WTC11 (cell line): ENCODE results near the gene RPL35A. TPM values are rescaled to one million over a fixed set of nuclear protein-coding genes. Genes with fewer than 3 reads are reported as not detected.

Source experiments
- ETV6 ChIP-seq: sonication (generic); formaldehyde crosslinking; IDR thresholded peaks from 2 replicates; pipeline ENCODE4 v1.8.1; 2022; ENCODE audit warnings: mild to moderate bottlenecking, missing genetic modification reagents
- FOXJ3 ChIP-seq: sonication (generic); formaldehyde crosslinking; IDR thresholded peaks from 2 replicates; pipeline ENCODE4 v1.9.0; 2021; ENCODE audit warnings: missing genetic modification reagents, mild to moderate bottlenecking, borderline replicate concordance
- GRHL2 ChIP-seq: fragments of 250-450 bp; sonication (Bioruptor Pico); IDR thresholded peaks from 2 replicates; pipeline ENCODE4 v1.8.0; 2022; ENCODE audit warnings: mild to moderate bottlenecking, moderate library complexity; ENCODE audit not compliant: insufficient replicate concordance, severe bottlenecking
- SMAD4 ChIP-seq: sonication (generic); formaldehyde crosslinking; IDR thresholded peaks from 2 replicates; pipeline ENCODE4 v1.8.0; 2022; ENCODE audit warnings: mild to moderate bottlenecking, missing genetic modification reagents
- ZNF121 ChIP-seq: sonication (generic); formaldehyde crosslinking; IDR thresholded peaks from 2 replicates; pipeline ENCODE4 v1.8.0; 2023; ENCODE audit warnings: missing genetic modification reagents
- ZNF232 ChIP-seq: sonication (generic); formaldehyde crosslinking; IDR thresholded peaks from 2 replicates; pipeline ENCODE4 v1.8.0; 2022; ENCODE audit warnings: mild to moderate bottlenecking, missing genetic modification reagents
- total RNA-seq: library from RNA; stranded (reverse); gene quantifications from 3 replicates; pipeline ENCODE4 v1.2.3, GENCODE V29; 2021
- TF ChIP-seq, protein P1 (sequence below): fragments of 250-450 bp; sonication (Bioruptor Pico); conservative IDR thresholded peaks from 2 replicates; pipeline ENCODE4 v1.9.0; 2021; ENCODE audit warnings: mild to moderate bottlenecking
- TF ChIP-seq, protein P2 (sequence below): sonication (generic); formaldehyde crosslinking; IDR thresholded peaks from 2 replicates; pipeline ENCODE4 v1.8.0; 2023; ENCODE audit warnings: missing genetic modification reagents, mild to moderate bottlenecking, borderline replicate concordance
- TF ChIP-seq, protein P3 (sequence below): fragments of 250-450 bp; sonication (Bioruptor Pico); IDR thresholded peaks from 2 replicates; pipeline ENCODE4 v2.1.2; 2022; ENCODE audit warnings: mild to moderate bottlenecking, moderate library complexity
- TF ChIP-seq, protein P4 (sequence below): sonication (generic); formaldehyde crosslinking; IDR thresholded peaks from 2 replicates; pipeline ENCODE4 v1.8.1; 2022; ENCODE audit warnings: low read depth, missing genetic modification reagents, borderline replicate concordance
- TF ChIP-seq, protein P5 (sequence below): sonication (generic); formaldehyde crosslinking; IDR thresholded peaks from 2 replicates; pipeline ENCODE4 v1.8.1; 2022; ENCODE audit warnings: mild to moderate bottlenecking, moderate library complexity, missing genetic modification reagents
- TF ChIP-seq, protein P6 (sequence below): fragments of 200-600 bp; IDR thresholded peaks from 2 replicates; pipeline ENCODE4 v1.8.0; 2022; ENCODE audit warnings: antibody characterized with exemption
- TF ChIP-seq, protein P7 (sequence below): fragments of 250-450 bp; sonication (Bioruptor Pico); IDR thresholded peaks from 2 replicates; pipeline ENCODE4 v1.8.0; 2021; ENCODE audit warnings: mild to moderate bottlenecking

RPL35A gene
- total RNA-seq, 1 experiment from 2014 or later = 1,384 TPM

DNA sequence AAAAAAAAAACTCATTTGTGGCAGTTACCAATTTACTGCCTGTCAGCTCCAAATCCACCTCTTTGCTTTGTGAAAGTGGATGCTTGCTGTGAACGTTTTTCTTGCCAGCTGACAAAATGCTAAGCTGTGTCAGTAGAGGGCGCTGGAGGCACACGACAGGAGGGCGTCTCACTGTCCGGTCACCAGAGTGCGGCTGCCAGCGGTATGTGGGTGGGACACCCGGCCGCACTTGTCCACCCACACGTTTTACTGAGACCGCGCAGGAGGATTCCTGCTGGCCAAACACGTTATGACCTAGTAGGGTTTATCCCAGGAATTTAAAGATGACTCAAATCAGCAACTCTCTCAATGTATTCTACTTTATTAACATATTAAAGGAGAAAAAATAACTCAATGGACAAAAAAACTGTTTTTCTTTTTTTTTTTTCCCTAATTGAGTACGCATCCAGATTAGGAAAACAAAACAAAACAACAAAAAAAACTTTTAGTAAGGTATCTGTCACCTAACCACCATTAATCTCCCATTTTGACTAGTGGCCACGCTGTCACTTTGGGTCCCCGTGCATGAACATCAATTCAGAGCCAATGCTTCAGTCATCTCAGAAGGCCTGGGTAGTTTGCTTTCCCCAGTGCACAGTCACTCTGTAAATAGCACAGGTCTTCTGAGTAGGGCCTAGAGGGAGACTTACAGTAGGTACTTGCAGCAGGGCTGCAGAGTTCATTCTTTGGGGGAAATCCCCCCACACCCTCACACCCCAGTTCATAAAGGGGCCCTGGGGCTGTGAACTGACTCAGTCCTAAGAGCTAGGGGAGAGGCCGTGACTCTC is 43.8 kb upstream of the RPL35A start (continued):
- TF ChIP-seq, protein P1, sequence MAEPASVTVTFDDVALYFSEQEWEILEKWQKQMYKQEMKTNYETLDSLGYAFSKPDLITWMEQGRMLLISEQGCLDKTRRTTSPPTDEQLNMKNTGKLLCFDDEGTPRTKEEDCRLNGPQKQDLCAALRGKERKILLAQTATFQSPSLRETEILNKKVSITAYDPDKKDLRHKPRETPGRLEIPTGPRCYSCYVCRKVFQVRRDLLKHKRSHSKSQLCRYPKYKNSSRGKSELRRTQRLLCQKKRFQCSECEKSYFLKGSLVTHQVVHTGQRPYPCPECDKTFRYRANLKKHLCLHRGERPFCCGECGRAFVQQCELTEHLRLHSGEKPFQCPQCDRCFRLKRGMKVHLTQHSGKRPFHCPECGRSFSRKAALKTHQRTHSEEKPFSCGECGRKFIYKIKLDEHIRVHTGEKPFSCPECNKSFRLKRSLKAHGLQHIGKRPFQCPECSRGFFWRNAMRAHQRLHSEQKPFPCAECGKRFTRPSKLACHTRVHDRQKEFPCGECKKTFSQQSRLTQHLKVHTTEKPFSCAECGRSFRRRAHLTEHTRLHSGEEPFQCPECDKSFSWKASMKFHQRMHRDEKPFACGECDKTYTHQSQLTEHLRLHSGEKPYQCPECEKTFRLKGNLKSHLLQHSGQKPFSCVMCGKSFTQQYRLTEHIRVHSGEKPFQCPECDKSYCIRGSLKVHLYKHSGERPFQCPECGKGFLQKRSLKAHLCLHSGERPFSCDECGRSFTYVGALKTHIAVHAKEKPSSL = no peak
- TF ChIP-seq, protein P2, sequence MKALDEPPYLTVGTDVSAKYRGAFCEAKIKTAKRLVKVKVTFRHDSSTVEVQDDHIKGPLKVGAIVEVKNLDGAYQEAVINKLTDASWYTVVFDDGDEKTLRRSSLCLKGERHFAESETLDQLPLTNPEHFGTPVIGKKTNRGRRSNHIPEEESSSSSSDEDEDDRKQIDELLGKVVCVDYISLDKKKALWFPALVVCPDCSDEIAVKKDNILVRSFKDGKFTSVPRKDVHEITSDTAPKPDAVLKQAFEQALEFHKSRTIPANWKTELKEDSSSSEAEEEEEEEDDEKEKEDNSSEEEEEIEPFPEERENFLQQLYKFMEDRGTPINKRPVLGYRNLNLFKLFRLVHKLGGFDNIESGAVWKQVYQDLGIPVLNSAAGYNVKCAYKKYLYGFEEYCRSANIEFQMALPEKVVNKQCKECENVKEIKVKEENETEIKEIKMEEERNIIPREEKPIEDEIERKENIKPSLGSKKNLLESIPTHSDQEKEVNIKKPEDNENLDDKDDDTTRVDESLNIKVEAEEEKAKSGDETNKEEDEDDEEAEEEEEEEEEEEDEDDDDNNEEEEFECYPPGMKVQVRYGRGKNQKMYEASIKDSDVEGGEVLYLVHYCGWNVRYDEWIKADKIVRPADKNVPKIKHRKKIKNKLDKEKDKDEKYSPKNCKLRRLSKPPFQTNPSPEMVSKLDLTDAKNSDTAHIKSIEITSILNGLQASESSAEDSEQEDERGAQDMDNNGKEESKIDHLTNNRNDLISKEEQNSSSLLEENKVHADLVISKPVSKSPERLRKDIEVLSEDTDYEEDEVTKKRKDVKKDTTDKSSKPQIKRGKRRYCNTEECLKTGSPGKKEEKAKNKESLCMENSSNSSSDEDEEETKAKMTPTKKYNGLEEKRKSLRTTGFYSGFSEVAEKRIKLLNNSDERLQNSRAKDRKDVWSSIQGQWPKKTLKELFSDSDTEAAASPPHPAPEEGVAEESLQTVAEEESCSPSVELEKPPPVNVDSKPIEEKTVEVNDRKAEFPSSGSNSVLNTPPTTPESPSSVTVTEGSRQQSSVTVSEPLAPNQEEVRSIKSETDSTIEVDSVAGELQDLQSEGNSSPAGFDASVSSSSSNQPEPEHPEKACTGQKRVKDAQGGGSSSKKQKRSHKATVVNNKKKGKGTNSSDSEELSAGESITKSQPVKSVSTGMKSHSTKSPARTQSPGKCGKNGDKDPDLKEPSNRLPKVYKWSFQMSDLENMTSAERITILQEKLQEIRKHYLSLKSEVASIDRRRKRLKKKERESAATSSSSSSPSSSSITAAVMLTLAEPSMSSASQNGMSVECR (CRISPR knock-in tag) = no peak
- no peak for TF ChIP-seq SMAD4 (CRISPR knock-in tag)
- no peak for TF ChIP-seq FOXJ3 (CRISPR knock-in tag)
- no peak for TF ChIP-seq ZNF232 (CRISPR knock-in tag)
- TF ChIP-seq, protein P3, sequence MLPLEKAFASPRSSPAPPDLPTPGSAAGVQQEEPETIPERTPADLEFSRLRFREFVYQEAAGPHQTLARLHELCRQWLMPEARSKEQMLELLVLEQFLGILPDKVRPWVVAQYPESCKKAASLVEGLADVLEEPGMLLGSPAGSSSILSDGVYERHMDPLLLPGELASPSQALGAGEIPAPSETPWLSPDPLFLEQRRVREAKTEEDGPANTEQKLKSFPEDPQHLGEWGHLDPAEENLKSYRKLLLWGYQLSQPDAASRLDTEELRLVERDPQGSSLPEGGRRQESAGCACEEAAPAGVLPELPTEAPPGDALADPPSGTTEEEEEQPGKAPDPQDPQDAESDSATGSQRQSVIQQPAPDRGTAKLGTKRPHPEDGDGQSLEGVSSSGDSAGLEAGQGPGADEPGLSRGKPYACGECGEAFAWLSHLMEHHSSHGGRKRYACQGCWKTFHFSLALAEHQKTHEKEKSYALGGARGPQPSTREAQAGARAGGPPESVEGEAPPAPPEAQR (CRISPR knock-in tag) = no peak
- TF ChIP-seq, protein P4, sequence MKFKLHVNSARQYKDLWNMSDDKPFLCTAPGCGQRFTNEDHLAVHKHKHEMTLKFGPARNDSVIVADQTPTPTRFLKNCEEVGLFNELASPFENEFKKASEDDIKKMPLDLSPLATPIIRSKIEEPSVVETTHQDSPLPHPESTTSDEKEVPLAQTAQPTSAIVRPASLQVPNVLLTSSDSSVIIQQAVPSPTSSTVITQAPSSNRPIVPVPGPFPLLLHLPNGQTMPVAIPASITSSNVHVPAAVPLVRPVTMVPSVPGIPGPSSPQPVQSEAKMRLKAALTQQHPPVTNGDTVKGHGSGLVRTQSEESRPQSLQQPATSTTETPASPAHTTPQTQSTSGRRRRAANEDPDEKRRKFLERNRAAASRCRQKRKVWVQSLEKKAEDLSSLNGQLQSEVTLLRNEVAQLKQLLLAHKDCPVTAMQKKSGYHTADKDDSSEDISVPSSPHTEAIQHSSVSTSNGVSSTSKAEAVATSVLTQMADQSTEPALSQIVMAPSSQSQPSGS (CRISPR knock-in tag) = no peak
- no peak for TF ChIP-seq ETV6 (CRISPR knock-in tag)
- TF ChIP-seq, protein P5, sequence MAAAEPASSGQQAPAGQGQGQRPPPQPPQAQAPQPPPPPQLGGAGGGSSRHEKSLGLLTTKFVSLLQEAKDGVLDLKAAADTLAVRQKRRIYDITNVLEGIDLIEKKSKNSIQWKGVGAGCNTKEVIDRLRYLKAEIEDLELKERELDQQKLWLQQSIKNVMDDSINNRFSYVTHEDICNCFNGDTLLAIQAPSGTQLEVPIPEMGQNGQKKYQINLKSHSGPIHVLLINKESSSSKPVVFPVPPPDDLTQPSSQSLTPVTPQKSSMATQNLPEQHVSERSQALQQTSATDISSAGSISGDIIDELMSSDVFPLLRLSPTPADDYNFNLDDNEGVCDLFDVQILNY (CRISPR knock-in tag) = no peak
- peak; percentile 77; the same call in 1 of the 2 replicates for TF ChIP-seq ZNF121 (CRISPR knock-in tag)
- TF ChIP-seq GRHL2 (CRISPR knock-in tag) = no peak
- TF ChIP-seq, protein P6, sequence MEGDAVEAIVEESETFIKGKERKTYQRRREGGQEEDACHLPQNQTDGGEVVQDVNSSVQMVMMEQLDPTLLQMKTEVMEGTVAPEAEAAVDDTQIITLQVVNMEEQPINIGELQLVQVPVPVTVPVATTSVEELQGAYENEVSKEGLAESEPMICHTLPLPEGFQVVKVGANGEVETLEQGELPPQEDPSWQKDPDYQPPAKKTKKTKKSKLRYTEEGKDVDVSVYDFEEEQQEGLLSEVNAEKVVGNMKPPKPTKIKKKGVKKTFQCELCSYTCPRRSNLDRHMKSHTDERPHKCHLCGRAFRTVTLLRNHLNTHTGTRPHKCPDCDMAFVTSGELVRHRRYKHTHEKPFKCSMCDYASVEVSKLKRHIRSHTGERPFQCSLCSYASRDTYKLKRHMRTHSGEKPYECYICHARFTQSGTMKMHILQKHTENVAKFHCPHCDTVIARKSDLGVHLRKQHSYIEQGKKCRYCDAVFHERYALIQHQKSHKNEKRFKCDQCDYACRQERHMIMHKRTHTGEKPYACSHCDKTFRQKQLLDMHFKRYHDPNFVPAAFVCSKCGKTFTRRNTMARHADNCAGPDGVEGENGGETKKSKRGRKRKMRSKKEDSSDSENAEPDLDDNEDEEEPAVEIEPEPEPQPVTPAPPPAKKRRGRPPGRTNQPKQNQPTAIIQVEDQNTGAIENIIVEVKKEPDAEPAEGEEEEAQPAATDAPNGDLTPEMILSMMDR = peak; percentile 85
- TF ChIP-seq, protein P7, sequence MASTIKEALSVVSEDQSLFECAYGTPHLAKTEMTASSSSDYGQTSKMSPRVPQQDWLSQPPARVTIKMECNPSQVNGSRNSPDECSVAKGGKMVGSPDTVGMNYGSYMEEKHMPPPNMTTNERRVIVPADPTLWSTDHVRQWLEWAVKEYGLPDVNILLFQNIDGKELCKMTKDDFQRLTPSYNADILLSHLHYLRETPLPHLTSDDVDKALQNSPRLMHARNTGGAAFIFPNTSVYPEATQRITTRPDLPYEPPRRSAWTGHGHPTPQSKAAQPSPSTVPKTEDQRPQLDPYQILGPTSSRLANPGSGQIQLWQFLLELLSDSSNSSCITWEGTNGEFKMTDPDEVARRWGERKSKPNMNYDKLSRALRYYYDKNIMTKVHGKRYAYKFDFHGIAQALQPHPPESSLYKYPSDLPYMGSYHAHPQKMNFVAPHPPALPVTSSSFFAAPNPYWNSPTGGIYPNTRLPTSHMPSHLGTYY (CRISPR knock-in tag) = no peak
- TF ChIP-seq, all 79 proteins: peak for 4
